ENCODE data around the gene IKZF3.

IKZF3 gene

DNA sequence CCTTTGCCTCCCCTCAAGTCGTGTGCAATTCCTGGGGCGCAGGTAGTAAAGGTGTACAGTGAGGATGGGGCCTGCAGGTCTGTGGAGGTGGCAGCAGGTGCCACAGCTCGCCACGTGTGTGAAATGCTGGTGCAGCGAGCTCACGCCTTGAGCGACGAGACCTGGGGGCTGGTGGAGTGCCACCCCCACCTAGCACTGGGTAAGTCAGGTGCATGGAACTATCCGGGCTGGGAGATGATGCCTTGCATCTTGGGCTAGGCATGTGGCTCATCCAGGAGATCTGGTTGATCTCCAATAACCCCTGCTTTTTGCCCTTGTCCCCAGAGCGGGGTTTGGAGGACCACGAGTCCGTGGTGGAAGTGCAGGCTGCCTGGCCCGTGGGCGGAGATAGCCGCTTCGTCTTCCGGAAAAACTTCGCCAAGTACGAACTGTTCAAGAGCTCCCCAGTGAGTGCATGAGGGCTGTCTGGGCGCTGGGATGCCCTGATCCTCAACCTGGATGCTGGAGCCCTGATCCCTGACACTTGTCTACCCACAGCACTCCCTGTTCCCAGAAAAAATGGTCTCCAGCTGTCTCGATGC is 121.2 kb downstream of the IKZF3 start:
- H3K9me3 ChIP-seq (ENCODE audit: control insufficient read depth, insufficient read depth, low read length), result no peaks in the 10 kb centered on the region
- no peak overlapping the region for H3K9ac ChIP-seq (ENCODE audit: low read depth, low read length)
- peaks cover 15% of the 10 kb centered on the region; the same call in 1 of the 2 replicates for H3K4me1 ChIP-seq (ENCODE audit: insufficient read depth, low read length)
- peaks cover 13% of the 10 kb centered on the region for H3K36me3 ChIP-seq (ENCODE audit: insufficient read depth, low read length)

DNA sequence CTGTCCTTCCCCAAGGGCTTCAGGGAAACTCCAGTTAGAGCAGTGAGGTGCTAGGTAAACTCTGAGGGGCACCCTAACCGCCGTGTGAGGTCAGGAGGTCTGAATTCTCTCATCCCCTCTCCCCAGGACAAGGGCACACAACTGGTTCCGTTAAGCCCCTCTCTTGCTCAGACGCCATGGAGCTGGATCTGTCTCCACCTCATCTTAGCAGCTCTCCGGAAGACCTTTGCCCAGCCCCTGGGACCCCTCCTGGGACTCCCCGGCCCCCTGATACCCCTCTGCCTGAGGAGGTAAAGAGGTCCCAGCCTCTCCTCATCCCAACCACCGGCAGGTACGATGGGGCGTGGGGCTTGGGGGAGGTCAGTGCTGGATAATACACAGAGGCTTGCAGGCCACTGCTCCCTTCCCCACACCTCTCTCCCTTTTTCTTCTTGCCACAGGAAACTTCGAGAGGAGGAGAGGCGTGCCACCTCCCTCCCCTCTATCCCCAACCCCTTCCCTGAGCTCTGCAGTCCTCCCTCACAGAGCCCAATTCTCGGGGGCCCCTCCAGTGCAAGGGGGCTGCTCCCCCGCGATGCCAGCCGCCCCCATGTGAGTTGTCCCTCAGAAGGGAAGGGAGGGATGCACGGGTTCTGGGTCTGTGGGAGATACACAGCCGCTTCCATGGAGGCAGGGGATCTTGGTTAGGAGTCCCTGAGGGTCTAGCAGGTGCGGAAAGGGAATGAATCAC is 121.8 kb downstream of the IKZF3 start:
- H3K4me1 ChIP-seq (ENCODE audit: insufficient read depth, low read length), result peaks cover 15% of the 10 kb centered on the region; the same call in 1 of the 2 replicates
- peaks cover 13% of the 10 kb centered on the region for H3K36me3 ChIP-seq (ENCODE audit: insufficient read depth, low read length)
- H3K9ac ChIP-seq (ENCODE audit: low read depth, low read length), result no peak overlapping the region
- H3K9me3 ChIP-seq (ENCODE audit: control insufficient read depth, insufficient read depth, low read length), result no peaks in the 10 kb centered on the region

DNA sequence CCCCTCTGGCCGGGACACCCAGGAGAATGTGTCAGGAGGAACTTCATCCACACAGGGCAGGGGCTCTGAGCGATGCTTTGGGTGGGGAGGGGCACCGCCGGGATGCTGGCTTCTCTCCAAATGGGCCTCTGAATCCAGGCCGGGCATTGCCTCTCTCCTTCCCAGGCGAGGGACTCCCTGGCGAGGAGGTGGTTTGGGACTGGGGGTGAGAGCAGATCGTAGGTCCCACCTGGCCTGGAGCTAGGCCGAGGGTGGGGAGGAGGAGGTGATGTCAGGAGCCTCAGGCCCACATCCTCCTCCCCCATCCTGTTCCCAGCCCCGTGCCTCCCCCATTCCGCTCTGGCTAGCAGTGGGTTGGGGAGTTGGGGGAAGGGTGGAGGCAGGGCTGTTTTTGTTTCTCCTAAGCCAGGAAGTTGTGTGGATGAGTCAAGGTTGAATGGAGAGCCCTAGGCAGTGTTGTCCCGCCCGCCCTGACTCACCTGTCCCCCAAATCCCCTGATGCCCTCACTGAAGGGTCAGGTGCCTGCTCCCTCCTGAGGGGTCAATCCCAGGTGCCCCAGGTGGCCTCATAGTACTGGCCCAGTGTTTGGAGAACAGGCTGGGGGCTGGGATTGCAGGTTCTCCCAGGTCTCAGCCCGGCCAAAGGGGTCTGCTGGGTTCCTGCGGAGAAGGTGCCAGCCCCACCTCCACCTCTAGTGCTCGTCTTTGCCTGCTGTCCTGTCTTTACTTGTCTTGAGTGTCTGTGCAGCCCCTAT is 123.6 kb downstream of the IKZF3 start:
- Histone ChIP-seq H3K9ac (ENCODE audit: low read depth, low read length) (peak overlapping the region; percentile 75), H3K4me1 (ENCODE audit: insufficient read depth, low read length) (peaks cover 15% of the 10 kb centered on the region; the same call in 1 of the 2 replicates), H3K9me3 (ENCODE audit: control insufficient read depth, insufficient read depth, low read length) (no peaks in the 10 kb centered on the region), H3K36me3 (ENCODE audit: insufficient read depth, low read length) (peaks cover 13% of the 10 kb centered on the region)

- Histone ChIP-seq H3K9me3 (ENCODE audit: control insufficient read depth, insufficient read depth, low read length) (no peaks in the 10 kb centered on the region), H3K4me1 (ENCODE audit: insufficient read depth, low read length) (peaks cover 15% of the 10 kb centered on the region; the same call in 1 of the 2 replicates), H3K36me3 (ENCODE audit: insufficient read depth, low read length) (peaks cover 11% of the 10 kb centered on the region), H3K9ac (ENCODE audit: low read depth, low read length) (peak overlapping the region; percentile 75)
These were observed 124.2 kb downstream of the IKZF3 start for GRCh38 chr17:39739885-39740356.

- peaks cover 15% of the 10 kb centered on the region; the same call in 1 of the 2 replicates for H3K4me1 ChIP-seq (ENCODE audit: insufficient read depth, low read length)
- H3K9ac ChIP-seq (ENCODE audit: low read depth, low read length), result peak overlapping the region; percentile 98
These were observed 124.9 kb downstream of the IKZF3 start for GRCh38 chr17:39738983-39739884.

GRCh38 chr17:39738568-39738901 is 125.6 kb downstream of the IKZF3 start:
- Histone ChIP-seq H3K4me1 (ENCODE audit: insufficient read depth, low read length) (peaks cover 15% of the 10 kb centered on the region; the same call in 1 of the 2 replicates), H3K36me3 (ENCODE audit: insufficient read depth, low read length) (peaks cover 4% of the 10 kb centered on the region; the same call in 1 of the 2 replicates), H3K9me3 (ENCODE audit: control insufficient read depth, insufficient read depth, low read length) (no peaks in the 10 kb centered on the region), H3K9ac (ENCODE audit: low read depth, low read length) (peak overlapping the region; percentile 98)

More at GRCh38 chr17:39738983-39739884, 124.9 kb downstream of the IKZF3 start:
- H3K9me3 ChIP-seq (ENCODE audit: control insufficient read depth, insufficient read depth, low read length), result no peaks in the 10 kb centered on the region
- H3K36me3 ChIP-seq (ENCODE audit: insufficient read depth, low read length), result peaks cover 4% of the 10 kb centered on the region

GRCh38 chr17:39737760-39738567 is 126.1 kb downstream of the IKZF3 start, which contains the start of gene GRB7:
Gene GRB7, plus strand, starts transcription at chr17:39737938. Its CDS starts 4,364 bp downstream, at chr17:39742302.
- H3K4me1 ChIP-seq (ENCODE audit: insufficient read depth, low read length), result peaks cover 15% of the 10 kb centered on the region; the same call in 1 of the 2 replicates
- peak within 1 kb of the TSS; percentile 98 for H3K9ac ChIP-seq (ENCODE audit: low read depth, low read length)
- H3K36me3 ChIP-seq (ENCODE audit: insufficient read depth, low read length), result no peaks in the 10 kb centered on the region
- no peaks in the 10 kb centered on the region for H3K9me3 ChIP-seq (ENCODE audit: control insufficient read depth, insufficient read depth, low read length)

DNA sequence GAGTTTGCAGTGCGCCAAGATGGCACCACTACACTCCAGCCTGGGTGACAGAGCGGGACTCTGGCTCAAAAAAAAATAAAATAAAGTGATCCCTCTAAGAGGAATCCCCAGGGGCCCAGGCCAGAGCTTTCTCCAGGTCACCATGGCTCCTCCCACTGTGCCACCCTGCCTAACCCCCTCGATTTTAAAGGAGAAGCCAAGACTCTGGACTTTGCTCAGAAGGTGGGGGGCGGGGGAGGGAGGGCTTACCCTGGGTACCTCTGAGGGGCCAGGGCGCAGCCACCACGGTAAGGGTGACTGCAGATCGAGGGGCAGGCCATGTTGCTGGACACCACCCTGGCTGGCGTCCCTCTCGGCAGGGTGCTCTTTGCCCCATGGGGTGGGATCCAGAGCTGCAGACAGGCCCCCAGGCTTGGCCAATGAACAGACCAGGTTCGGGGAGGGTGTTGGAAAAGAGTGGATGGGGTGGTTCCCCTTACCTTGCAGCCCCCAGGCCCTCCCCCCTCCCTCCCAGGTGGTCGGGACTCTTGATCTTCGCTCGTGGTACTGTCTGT is 126.8 kb downstream of the IKZF3 start:
- H3K36me3 ChIP-seq (ENCODE audit: insufficient read depth, low read length), result no peaks in the 10 kb centered on the region
- peak overlapping the region; percentile 98; the same call in 1 of the 2 replicates for H3K9ac ChIP-seq (ENCODE audit: low read depth, low read length)
- no peaks in the 10 kb centered on the region for H3K9me3 ChIP-seq (ENCODE audit: control insufficient read depth, insufficient read depth, low read length)
- H3K4me1 ChIP-seq (ENCODE audit: insufficient read depth, low read length), result peaks cover 15% of the 10 kb centered on the region; the same call in 1 of the 2 replicates

GRCh38 chr17:39736319-39737165 is 127.6 kb downstream of the IKZF3 start:
- H3K9ac ChIP-seq (ENCODE audit: low read depth, low read length), result no peak overlapping the region
- H3K9me3 ChIP-seq (ENCODE audit: control insufficient read depth, insufficient read depth, low read length), result no peaks in the 10 kb centered on the region
- peaks cover 9% of the 10 kb centered on the region; the same call in 1 of the 2 replicates for H3K4me1 ChIP-seq (ENCODE audit: insufficient read depth, low read length)
- H3K36me3 ChIP-seq (ENCODE audit: insufficient read depth, low read length), result no peaks in the 10 kb centered on the region

- H3K9me3 ChIP-seq (ENCODE audit: control insufficient read depth, insufficient read depth, low read length), result no peaks in the 10 kb centered on the region
- no peaks in the 10 kb centered on the region for H3K36me3 ChIP-seq (ENCODE audit: insufficient read depth, low read length)
- no peak overlapping the region for H3K9ac ChIP-seq (ENCODE audit: low read depth, low read length)
- peaks cover 2% of the 10 kb centered on the region; the same call in 1 of the 2 replicates for H3K4me1 ChIP-seq (ENCODE audit: insufficient read depth, low read length)
These were observed 128.2 kb downstream of the IKZF3 start for GRCh38 chr17:39735882-39736281.

DNA sequence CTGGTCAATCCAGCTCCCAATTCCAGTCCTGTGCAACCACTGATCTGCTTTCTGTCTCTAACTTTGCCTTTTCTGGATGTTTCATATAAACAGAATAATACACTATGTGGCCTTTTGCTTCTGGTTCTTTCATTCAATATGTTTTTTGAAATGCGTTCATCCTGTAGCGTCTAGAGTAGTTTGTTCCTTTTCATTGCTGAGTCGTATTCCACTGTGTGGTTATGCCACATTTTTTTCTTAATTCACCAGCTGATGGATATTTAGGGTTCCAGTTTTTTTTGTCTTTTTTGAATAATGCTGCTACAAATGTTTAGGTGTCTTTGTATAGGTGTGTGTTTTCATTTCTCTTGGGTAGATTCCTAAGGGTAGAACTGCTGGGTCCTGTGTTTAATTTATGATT is 131.5 kb downstream of the IKZF3 start:
- no peaks in the 10 kb centered on the region; the same call in 1 of the 2 replicates for H3K4me1 ChIP-seq (ENCODE audit: insufficient read depth, low read length)
- H3K9me3 ChIP-seq (ENCODE audit: control insufficient read depth, insufficient read depth, low read length), result no peaks in the 10 kb centered on the region
- H3K9ac ChIP-seq (ENCODE audit: low read depth, low read length), result no peak overlapping the region
- H3K36me3 ChIP-seq (ENCODE audit: insufficient read depth, low read length), result no peaks in the 10 kb centered on the region
